ENCODE data around the gene MYCBPAP. TPM values are rescaled to one million over a fixed set of nuclear protein-coding genes. Genes with fewer than 3 reads are reported as not detected.

MYCBPAP gene
- polyA plus RNA-seq, 3 donors = not detected

- Histone ChIP-seq H3K4me1 (ENCODE audit: control insufficient read depth in 1 of 2, insufficient read depth in 2 of 2, low read length in 2 of 2) (no peaks in the 10 kb centered on the region), H3K27me3 (ENCODE audit: control insufficient read depth in 2 of 2, insufficient read depth in 2 of 2, low read length in 2 of 2) (no peaks in the 10 kb centered on the region), H3K79me2 (ENCODE audit: insufficient read depth, low read length) (no peaks in the 10 kb centered on the region), H3K27ac (ENCODE audit: low read depth in 1 of 2, low read length in 2 of 2) (no peak overlapping the region), H2AFZ (ENCODE audit: insufficient read depth, low read depth, low read length, poor library complexity, severe bottlenecking) (no peak overlapping the region), H4K20me1 (ENCODE audit: insufficient read depth, low read length) (no peaks in the 10 kb centered on the region), H3K9me3 (replicated peaks in 1 of 2; ENCODE audit: control insufficient read depth in 1 of 2, insufficient read depth in 1 of 2, low read length in 2 of 2) (no peaks in the 10 kb centered on the region), H3K36me3 (replicated peaks in 1 of 2; ENCODE audit: control insufficient read depth in 1 of 2, insufficient read depth in 2 of 2, low read length in 2 of 2) (no peaks in the 10 kb centered on the region), H3K4me3 (replicated peaks in 1 of 3; ENCODE audit: low read depth in 2 of 3, low read length in 3 of 3) (no peak overlapping the region), H3K9ac (ENCODE audit: insufficient read depth, low read length, poor library complexity, severe bottlenecking) (no peak overlapping the region), H3K4me2 (replicated peaks; ENCODE audit: extremely low read depth, low read length, poor library complexity, severe bottlenecking) (no peak overlapping the region)
- no peaks in the 10 kb centered on the region for H3K9me3 Mint-ChIP-seq
- no peak overlapping the region for H3K27ac Mint-ChIP-seq
- H3K36me3 Mint-ChIP-seq = no peaks in the 10 kb centered on the region
- peaks cover 7 to 12% (median 10%) of the 10 kb centered on the region in 3 donors for H3K27me3 Mint-ChIP-seq (ENCODE audit: low read depth in 3 of 3)
- intact Hi-C loops (cut with micrococcal nuclease) = no loop called here
- DNase-seq = no peak
- 62% methylated on average over 6 of the region's 13 CpGs for WGBS (ENCODE audit: insufficient coverage)
- H3K4me3 Mint-ChIP-seq = no peak overlapping the region
- TF ChIP-seq, protein P1, sequence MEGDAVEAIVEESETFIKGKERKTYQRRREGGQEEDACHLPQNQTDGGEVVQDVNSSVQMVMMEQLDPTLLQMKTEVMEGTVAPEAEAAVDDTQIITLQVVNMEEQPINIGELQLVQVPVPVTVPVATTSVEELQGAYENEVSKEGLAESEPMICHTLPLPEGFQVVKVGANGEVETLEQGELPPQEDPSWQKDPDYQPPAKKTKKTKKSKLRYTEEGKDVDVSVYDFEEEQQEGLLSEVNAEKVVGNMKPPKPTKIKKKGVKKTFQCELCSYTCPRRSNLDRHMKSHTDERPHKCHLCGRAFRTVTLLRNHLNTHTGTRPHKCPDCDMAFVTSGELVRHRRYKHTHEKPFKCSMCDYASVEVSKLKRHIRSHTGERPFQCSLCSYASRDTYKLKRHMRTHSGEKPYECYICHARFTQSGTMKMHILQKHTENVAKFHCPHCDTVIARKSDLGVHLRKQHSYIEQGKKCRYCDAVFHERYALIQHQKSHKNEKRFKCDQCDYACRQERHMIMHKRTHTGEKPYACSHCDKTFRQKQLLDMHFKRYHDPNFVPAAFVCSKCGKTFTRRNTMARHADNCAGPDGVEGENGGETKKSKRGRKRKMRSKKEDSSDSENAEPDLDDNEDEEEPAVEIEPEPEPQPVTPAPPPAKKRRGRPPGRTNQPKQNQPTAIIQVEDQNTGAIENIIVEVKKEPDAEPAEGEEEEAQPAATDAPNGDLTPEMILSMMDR (IDR thresholded peaks at IDR 0.05) = no peak
- H3K4me1 Mint-ChIP-seq = peaks cover 2% of the 10 kb centered on the region
Observed at GRCh38 chr17:50576864-50577263, 68.6 kb downstream of the MYCBPAP start.

DNA sequence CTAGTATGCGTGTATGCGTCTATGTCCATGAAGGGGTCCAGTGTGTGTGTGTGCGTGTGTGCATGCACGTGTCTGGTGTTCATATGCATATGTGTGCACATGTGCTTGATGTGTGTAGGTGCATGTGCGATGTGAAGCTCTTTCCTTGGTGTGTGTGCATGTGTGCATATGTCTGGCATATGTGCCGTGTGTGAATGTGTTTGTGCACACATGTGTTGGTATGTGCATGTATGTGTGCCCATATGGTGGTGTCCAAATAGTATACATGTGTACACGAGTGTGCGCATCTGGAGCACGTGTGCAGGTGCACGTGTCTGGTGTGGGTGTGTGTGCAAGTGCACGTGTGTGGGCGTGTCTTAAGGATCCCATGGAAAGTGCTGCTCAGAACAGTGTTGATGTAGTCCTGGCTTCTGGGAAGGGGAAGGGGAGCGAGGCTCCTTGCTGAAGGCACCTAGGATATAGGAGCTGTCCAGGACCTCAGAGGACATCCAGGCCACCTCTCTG is 69.3 kb downstream of the MYCBPAP start:
- Mint-ChIP-seq H3K27ac (no peak overlapping the region), H3K4me3 (no peak overlapping the region), H3K9me3 (no peaks in the 10 kb centered on the region), H3K4me1 (peaks cover 2% of the 10 kb centered on the region), H3K36me3 (no peaks in the 10 kb centered on the region), H3K27me3 (ENCODE audit: low read depth in 3 of 3) (peaks cover 9 to 16% (median 13%) of the 10 kb centered on the region in 3 donors)
- Histone ChIP-seq H3K4me3 (replicated peaks in 1 of 3; ENCODE audit: low read depth in 2 of 3, low read length in 3 of 3) (no peak overlapping the region), H3K27ac (ENCODE audit: low read depth in 1 of 2, low read length in 2 of 2) (no peak overlapping the region), H3K4me1 (ENCODE audit: control insufficient read depth in 1 of 2, insufficient read depth in 2 of 2, low read length in 2 of 2) (no peaks in the 10 kb centered on the region), H3K9ac (ENCODE audit: insufficient read depth, low read length, poor library complexity, severe bottlenecking) (no peak overlapping the region), H2AFZ (ENCODE audit: insufficient read depth, low read depth, low read length, poor library complexity, severe bottlenecking) (no peak overlapping the region), H3K36me3 (replicated peaks in 1 of 2; ENCODE audit: control insufficient read depth in 1 of 2, insufficient read depth in 2 of 2, low read length in 2 of 2) (no peaks in the 10 kb centered on the region), H4K20me1 (ENCODE audit: insufficient read depth, low read length) (no peaks in the 10 kb centered on the region), H3K79me2 (ENCODE audit: insufficient read depth, low read length) (no peaks in the 10 kb centered on the region), H3K27me3 (ENCODE audit: control insufficient read depth in 2 of 2, insufficient read depth in 2 of 2, low read length in 2 of 2) (no peaks in the 10 kb centered on the region), H3K9me3 (replicated peaks in 1 of 2; ENCODE audit: control insufficient read depth in 1 of 2, insufficient read depth in 1 of 2, low read length in 2 of 2) (no peaks in the 10 kb centered on the region), H3K4me2 (replicated peaks; ENCODE audit: extremely low read depth, low read length, poor library complexity, severe bottlenecking) (no peak overlapping the region)
- 98% methylated on average over 13 of the region's 13 CpGs for WGBS (ENCODE audit: insufficient coverage)
- TF ChIP-seq, protein P1 (IDR thresholded peaks at IDR 0.05) = no peak
- DNase-seq = no peak
- intact Hi-C loops (cut with micrococcal nuclease) = no loop called here
